Testis (tissue), 2 donors: Measurements from ENCODE around the gene SIGLEC8.

Experiments
- POLR2A ChIP-seq: fragments of 450-650 bp; IDR thresholded peaks from one replicate; pipeline ENCODE4 v1.6.1; 2017; ENCODE audit warnings: antibody characterized with exemption, mild to moderate bottlenecking, moderate library complexity
- TF ChIP-seq, protein P1 (sequence below), 3 experiments: fragments of 450-650 bp in 2 of 3; fragments of 200-600 bp in 1 of 3; sonication (generic) in 1 of 3; IDR thresholded peaks; one replicate each; pipeline ENCODE4 v1.5.1; 2016 to 2019; ENCODE audit warnings: antibody characterized with exemption in 3 of 3, mild to moderate bottlenecking in 2 of 3, moderate library complexity in 1 of 3

DNA sequence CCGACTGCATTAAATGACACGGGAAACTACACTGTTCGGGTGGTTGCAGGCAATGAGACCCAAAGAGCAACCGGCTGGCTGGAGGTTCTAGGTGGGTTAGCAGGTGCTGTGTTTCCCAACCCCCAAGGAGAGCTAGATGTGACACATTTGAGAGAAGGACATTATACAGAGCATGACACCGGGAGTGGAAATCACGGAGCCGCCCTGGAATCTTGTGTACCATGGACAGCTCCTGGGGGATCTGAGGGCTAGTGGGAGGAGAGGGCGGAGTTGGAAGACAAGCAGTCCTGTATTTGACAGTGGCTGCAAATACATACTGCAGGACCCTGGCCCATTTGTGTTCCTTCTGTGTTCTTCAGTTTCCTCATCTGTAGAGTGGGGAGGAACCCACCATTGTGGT is 22.3 kb upstream of the SIGLEC8 start:
- TF ChIP-seq, protein P1, sequence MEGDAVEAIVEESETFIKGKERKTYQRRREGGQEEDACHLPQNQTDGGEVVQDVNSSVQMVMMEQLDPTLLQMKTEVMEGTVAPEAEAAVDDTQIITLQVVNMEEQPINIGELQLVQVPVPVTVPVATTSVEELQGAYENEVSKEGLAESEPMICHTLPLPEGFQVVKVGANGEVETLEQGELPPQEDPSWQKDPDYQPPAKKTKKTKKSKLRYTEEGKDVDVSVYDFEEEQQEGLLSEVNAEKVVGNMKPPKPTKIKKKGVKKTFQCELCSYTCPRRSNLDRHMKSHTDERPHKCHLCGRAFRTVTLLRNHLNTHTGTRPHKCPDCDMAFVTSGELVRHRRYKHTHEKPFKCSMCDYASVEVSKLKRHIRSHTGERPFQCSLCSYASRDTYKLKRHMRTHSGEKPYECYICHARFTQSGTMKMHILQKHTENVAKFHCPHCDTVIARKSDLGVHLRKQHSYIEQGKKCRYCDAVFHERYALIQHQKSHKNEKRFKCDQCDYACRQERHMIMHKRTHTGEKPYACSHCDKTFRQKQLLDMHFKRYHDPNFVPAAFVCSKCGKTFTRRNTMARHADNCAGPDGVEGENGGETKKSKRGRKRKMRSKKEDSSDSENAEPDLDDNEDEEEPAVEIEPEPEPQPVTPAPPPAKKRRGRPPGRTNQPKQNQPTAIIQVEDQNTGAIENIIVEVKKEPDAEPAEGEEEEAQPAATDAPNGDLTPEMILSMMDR (IDR thresholded peaks at IDR 0.05), result no peak
- TF ChIP-seq POLR2A, result no peak
